HL-60 (cell line): ENCODE measurements around the gene TLR3.

Experiments
- DNase-seq, 2 experiments: peaks; one replicate each; pipeline ENCODE4 v3.0.0-alpha.2; 2010 to 2020; ENCODE audit warnings: low read depth in 1 of 2, low spot score in 1 of 2
- H3K27ac ChIP-seq: fragments of 250-450 bp; sonication (Bioruptor Pico); replicated peaks from 2 replicates; pipeline ENCODE4 v1.5.1; 2020; ENCODE audit warnings: mild to moderate bottlenecking, moderate library complexity
- H3K27me3 ChIP-seq: fragments of 250-450 bp; sonication (Bioruptor Pico); 2 replicates; pipeline ENCODE4 v1.5.1; 2021; ENCODE audit warnings: mild to moderate bottlenecking, moderate library complexity; ENCODE audit not compliant: insufficient read depth, poor library complexity, severe bottlenecking
- H3K4me3 ChIP-seq: replicated peaks from 2 replicates; pipeline ENCODE4 v1.5.1; 2011; ENCODE audit warnings: mild to moderate bottlenecking, control low read depth, low read length; ENCODE audit not compliant: insufficient read depth
- GABPA ChIP-seq: IDR thresholded peaks from 2 replicates; pipeline ENCODE4 v1.6.1; 2012; ENCODE audit warnings: low read depth
- POLR2AphosphoS5 ChIP-seq: IDR thresholded peaks from 2 replicates; pipeline ENCODE4 v1.6.1; 2012; ENCODE audit warnings: low read depth
- SPI1 ChIP-seq: IDR thresholded peaks from 2 replicates; pipeline ENCODE4 v1.6.1; 2012; ENCODE audit warnings: low read depth, mild to moderate bottlenecking, borderline replicate concordance
- TF ChIP-seq, protein P1 (sequence below): IDR thresholded peaks from one replicate; pipeline ENCODE4 v1.5.1; 2011; ENCODE audit warnings: low read length, control low read depth, inconsistent platforms; ENCODE audit not compliant: insufficient read depth
- TF ChIP-seq, protein P2 (sequence below): IDR thresholded peaks from 2 replicates; pipeline ENCODE4 v1.6.1; 2012; ENCODE audit warnings: low read depth; ENCODE audit not compliant: insufficient replicate concordance

TLR3 gene

DNA sequence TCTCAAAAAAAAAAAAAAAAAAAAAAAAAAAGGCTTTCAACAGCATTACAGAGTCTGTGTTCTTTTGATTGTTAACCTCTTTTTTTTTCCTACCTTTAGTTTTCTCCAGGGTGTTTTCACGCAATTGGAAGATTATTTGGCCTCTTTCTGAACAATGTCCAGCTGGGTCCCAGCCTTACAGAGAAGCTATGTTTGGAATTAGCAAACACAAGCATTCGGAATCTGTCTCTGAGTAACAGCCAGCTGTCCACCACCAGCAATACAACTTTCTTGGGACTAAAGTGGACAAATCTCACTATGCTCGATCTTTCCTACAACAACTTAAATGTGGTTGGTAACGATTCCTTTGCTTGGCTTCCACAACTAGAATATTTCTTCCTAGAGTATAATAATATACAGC is 13.3 kb downstream of the TLR3 start:
- TF ChIP-seq, protein P1, sequence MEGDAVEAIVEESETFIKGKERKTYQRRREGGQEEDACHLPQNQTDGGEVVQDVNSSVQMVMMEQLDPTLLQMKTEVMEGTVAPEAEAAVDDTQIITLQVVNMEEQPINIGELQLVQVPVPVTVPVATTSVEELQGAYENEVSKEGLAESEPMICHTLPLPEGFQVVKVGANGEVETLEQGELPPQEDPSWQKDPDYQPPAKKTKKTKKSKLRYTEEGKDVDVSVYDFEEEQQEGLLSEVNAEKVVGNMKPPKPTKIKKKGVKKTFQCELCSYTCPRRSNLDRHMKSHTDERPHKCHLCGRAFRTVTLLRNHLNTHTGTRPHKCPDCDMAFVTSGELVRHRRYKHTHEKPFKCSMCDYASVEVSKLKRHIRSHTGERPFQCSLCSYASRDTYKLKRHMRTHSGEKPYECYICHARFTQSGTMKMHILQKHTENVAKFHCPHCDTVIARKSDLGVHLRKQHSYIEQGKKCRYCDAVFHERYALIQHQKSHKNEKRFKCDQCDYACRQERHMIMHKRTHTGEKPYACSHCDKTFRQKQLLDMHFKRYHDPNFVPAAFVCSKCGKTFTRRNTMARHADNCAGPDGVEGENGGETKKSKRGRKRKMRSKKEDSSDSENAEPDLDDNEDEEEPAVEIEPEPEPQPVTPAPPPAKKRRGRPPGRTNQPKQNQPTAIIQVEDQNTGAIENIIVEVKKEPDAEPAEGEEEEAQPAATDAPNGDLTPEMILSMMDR, result no peak
- Histone ChIP-seq H3K27ac (no peak overlapping the region), H3K4me3 (no peak overlapping the region), H3K27me3 (peaks cover 3% of the 10 kb centered on the region)
- no peak for DNase-seq

DNA sequence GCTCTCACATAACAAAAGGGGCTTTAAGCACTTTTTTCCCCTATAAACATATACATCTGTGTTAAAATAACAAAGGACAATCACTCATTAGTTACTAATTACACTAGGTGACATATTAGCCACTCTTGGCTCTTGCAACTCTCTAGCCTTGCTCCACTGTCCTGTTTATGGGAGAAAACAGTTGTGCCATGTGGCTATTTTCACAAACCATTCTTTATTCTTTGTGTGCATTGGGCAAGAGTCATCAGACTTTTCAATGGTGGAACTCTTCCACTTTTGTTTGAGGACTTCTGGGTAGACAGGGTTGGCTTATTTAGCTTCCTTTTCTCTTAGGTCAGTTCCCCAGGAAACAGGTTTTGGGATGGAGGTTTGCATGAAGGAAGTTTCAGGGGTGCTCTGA is 19.6 kb downstream of the TLR3 start:
- TF ChIP-seq SPI1, result no peak
- no peak for TF ChIP-seq GABPA
- TF ChIP-seq, protein P1, result no peak
- TF ChIP-seq, protein P2, sequence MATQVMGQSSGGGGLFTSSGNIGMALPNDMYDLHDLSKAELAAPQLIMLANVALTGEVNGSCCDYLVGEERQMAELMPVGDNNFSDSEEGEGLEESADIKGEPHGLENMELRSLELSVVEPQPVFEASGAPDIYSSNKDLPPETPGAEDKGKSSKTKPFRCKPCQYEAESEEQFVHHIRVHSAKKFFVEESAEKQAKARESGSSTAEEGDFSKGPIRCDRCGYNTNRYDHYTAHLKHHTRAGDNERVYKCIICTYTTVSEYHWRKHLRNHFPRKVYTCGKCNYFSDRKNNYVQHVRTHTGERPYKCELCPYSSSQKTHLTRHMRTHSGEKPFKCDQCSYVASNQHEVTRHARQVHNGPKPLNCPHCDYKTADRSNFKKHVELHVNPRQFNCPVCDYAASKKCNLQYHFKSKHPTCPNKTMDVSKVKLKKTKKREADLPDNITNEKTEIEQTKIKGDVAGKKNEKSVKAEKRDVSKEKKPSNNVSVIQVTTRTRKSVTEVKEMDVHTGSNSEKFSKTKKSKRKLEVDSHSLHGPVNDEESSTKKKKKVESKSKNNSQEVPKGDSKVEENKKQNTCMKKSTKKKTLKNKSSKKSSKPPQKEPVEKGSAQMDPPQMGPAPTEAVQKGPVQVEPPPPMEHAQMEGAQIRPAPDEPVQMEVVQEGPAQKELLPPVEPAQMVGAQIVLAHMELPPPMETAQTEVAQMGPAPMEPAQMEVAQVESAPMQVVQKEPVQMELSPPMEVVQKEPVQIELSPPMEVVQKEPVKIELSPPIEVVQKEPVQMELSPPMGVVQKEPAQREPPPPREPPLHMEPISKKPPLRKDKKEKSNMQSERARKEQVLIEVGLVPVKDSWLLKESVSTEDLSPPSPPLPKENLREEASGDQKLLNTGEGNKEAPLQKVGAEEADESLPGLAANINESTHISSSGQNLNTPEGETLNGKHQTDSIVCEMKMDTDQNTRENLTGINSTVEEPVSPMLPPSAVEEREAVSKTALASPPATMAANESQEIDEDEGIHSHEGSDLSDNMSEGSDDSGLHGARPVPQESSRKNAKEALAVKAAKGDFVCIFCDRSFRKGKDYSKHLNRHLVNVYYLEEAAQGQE, result no peak
- TF ChIP-seq POLR2AphosphoS5, result no peak
- H3K27me3 ChIP-seq, result no peaks in the 10 kb centered on the region
- H3K4me3 ChIP-seq, result no peak overlapping the region
- H3K27ac ChIP-seq, result no peak overlapping the region
- DNase-seq, result no peak

DNA sequence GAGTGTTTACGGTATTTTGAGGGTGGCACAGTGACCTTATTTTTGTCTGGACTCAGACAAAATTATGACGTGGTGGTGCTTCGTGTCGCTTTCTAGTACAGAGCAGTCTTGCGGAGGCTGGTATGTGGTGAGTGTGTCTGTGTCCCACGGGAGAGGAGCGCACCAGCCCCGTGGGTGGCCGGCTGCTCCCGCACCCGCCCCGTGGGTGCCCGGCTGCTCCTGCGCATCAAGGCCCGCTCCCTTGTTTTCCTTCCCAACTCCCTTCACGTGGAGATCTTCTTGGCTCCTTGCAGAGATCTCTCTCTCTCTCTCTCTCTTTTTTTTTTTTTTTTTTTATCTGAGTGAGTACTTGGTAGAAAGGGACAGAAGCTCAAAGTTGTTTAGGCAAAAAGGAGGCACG is 23.3 kb downstream of the TLR3 start:
- no peak overlapping the region for H3K4me3 ChIP-seq
- no peak for DNase-seq
- no peaks in the 10 kb centered on the region for H3K27me3 ChIP-seq
- TF ChIP-seq POLR2AphosphoS5 (no peak), SPI1 (no peak), GABPA (no peak)
- TF ChIP-seq, protein P2, result no peak
- TF ChIP-seq, protein P1, result no peak
- H3K27ac ChIP-seq, result no peak overlapping the region

DNA sequence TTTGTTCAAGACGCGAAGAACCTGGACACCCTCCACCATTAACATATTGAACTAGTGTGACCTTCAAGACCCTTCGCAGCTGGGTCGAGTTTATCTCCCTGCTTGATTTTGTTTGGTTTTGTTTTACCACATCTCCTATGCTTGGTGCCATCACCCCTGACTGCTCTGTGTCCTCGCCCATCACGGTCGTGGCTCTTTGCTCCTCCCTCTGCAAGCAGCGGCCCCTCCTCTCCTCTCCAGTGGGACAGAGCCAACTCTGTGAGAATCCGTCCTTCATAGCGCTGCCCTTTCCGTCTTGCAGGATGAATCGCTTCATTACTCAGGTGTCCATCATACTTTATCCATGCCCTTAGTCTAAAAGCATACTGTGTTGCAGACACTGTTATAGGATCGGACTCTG is 26.4 kb downstream of the TLR3 start:
- TF ChIP-seq SPI1 (no peak), GABPA (no peak), POLR2AphosphoS5 (no peak)
- TF ChIP-seq, protein P1, result no peak
- TF ChIP-seq, protein P2, result no peak
- Histone ChIP-seq H3K27me3 (no peaks in the 10 kb centered on the region), H3K27ac (no peak overlapping the region), H3K4me3 (no peak overlapping the region)
- DNase-seq, result no peak
